Peyer's patch (tissue), 4 donors: ENCODE data around the gene RGS13.

Source experiments
- POLR2A ChIP-seq, 2 donors: fragments of 450-650 bp; IDR thresholded peaks; one replicate each; pipeline ENCODE4 v1.5.1; 2017; ENCODE audit warnings: antibody characterized with exemption in 2 of 2, mild to moderate bottlenecking in 2 of 2, moderate library complexity in 2 of 2
- TF ChIP-seq, protein P1 (sequence below), 6 experiments: fragments of 450-650 bp in 4 of 6; fragments of 200-600 bp in 2 of 6; sonication (generic) in 1 of 6; IDR thresholded peaks; one replicate each; pipeline ENCODE4 v1.5.1; 2017 to 2019; ENCODE audit warnings: antibody characterized with exemption in 6 of 6, mild to moderate bottlenecking in 3 of 6, moderate library complexity in 1 of 6

DNA sequence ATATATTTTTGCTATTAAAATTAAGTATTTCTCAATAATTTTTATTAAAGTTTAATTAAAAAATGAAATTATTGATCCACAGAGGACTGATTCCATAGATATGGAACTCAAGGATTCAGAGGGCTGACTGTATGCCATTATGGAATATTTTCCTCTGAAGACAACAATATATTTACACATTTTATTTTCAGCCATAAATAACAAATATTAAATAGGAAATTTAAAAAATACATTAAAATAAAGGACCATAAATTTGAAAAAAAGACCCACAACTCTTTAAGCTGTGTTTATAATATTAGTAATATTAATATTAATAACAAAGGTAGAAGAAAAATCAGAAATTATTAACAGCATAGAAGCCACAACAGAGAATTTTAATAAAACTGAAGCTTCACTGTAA, 18.2 kb downstream of the RGS13 start:
- TF ChIP-seq, protein P1, sequence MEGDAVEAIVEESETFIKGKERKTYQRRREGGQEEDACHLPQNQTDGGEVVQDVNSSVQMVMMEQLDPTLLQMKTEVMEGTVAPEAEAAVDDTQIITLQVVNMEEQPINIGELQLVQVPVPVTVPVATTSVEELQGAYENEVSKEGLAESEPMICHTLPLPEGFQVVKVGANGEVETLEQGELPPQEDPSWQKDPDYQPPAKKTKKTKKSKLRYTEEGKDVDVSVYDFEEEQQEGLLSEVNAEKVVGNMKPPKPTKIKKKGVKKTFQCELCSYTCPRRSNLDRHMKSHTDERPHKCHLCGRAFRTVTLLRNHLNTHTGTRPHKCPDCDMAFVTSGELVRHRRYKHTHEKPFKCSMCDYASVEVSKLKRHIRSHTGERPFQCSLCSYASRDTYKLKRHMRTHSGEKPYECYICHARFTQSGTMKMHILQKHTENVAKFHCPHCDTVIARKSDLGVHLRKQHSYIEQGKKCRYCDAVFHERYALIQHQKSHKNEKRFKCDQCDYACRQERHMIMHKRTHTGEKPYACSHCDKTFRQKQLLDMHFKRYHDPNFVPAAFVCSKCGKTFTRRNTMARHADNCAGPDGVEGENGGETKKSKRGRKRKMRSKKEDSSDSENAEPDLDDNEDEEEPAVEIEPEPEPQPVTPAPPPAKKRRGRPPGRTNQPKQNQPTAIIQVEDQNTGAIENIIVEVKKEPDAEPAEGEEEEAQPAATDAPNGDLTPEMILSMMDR (IDR thresholded peaks at IDR 0.05), result no peak
- no peak for TF ChIP-seq POLR2A (IDR thresholded peaks at IDR 0.05)
